HFFc6 (cell line): Measurements from ENCODE around the gene KSR2. TPM values are rescaled to one million over a fixed set of nuclear protein-coding genes. Genes with fewer than 3 reads are reported as not detected.
"Not testable (repeated sequence)": the region's sequence is repeated elsewhere in the genome, so short reads cannot be mapped to it uniquely, and the experiment has no call there.

Source experiments
- DNase-seq: peaks from one replicate; pipeline ENCODE4 v3.0.0-alpha.2; 2018
- H3K27ac Mint-ChIP-seq: 2 replicates; pipeline ENCODE4 v1.8.0; 2020; ENCODE audit warnings: mild to moderate bottlenecking, mixed read lengths
- H3K27me3 Mint-ChIP-seq: 2 replicates; pipeline ENCODE4 v1.8.0; 2021; ENCODE audit warnings: mild to moderate bottlenecking, moderate library complexity, mixed read lengths; ENCODE audit not compliant: insufficient read depth
- H3K36me3 Mint-ChIP-seq: 2 replicates; pipeline ENCODE4 v1.8.0; 2021; ENCODE audit warnings: low read depth, mixed read lengths
- H3K4me1 Mint-ChIP-seq: 2 replicates; pipeline ENCODE4 v1.8.0; 2020; ENCODE audit warnings: low read depth, mixed read lengths
- H3K4me3 Mint-ChIP-seq: 2 replicates; pipeline ENCODE4 v1.8.0; 2020; ENCODE audit warnings: mild to moderate bottlenecking, moderate library complexity, mixed read lengths
- H3K9me3 Mint-ChIP-seq: 2 replicates; pipeline ENCODE4 v1.8.0; 2020; ENCODE audit warnings: mild to moderate bottlenecking, mixed read lengths
- total RNA-seq, 6 experiments: library from RNA; stranded (reverse); fragmentation: NEBNext Ultra II Directional; extraction: Animal tissue kit (Norgen Biotek cat#: 25700); gene quantifications; 2 replicates in 1 of 6; 3 replicates in 5 of 6; pipeline ENCODE4 v1.2.3, GENCODE V29; 2021
- TF ChIP-seq, protein P1 (sequence below): fragments of 200-600 bp; sonication (generic); IDR thresholded peaks from 2 replicates; pipeline ENCODE4 v1.5.0; 2021; ENCODE audit warnings: antibody characterized with exemption, mild to moderate bottlenecking

Gene KSR2
- total RNA-seq, 6 experiments from 2014 or later: 0.09 to 0.22 (median 0.12) TPM; not detected in 2

DNA sequence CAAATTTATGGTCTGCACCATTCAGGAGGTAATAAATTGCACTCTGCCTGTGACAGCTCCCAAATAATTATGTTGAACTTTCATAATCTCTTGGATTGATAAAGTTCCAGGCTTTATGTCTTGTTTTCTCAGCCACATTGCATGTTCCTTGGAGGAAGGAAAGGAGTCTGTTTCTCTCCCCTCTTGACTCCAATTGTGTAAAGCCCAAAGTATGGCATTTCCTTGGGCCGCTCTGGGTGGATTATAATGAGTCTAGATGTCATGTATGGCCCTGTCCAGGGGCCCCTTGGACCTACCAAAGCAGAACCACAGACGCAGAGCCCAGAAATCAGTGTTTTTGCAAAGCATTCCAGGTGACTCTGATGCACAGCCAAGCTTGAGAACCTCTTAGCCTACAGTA lies 160.8 kb downstream of the KSR2 start:
- Mint-ChIP-seq H3K36me3 (no peaks in the 10 kb centered on the region), H3K4me1 (no peaks in the 10 kb centered on the region), H3K27ac (no peak overlapping the region), H3K4me3 (no peak overlapping the region), H3K27me3 (peaks cover 8% of the 10 kb centered on the region), H3K9me3 (peaks cover 8% of the 10 kb centered on the region; the same call in 1 of the 2 replicates)
- TF ChIP-seq, protein P1, sequence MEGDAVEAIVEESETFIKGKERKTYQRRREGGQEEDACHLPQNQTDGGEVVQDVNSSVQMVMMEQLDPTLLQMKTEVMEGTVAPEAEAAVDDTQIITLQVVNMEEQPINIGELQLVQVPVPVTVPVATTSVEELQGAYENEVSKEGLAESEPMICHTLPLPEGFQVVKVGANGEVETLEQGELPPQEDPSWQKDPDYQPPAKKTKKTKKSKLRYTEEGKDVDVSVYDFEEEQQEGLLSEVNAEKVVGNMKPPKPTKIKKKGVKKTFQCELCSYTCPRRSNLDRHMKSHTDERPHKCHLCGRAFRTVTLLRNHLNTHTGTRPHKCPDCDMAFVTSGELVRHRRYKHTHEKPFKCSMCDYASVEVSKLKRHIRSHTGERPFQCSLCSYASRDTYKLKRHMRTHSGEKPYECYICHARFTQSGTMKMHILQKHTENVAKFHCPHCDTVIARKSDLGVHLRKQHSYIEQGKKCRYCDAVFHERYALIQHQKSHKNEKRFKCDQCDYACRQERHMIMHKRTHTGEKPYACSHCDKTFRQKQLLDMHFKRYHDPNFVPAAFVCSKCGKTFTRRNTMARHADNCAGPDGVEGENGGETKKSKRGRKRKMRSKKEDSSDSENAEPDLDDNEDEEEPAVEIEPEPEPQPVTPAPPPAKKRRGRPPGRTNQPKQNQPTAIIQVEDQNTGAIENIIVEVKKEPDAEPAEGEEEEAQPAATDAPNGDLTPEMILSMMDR: no peak
- no peak for DNase-seq

DNA sequence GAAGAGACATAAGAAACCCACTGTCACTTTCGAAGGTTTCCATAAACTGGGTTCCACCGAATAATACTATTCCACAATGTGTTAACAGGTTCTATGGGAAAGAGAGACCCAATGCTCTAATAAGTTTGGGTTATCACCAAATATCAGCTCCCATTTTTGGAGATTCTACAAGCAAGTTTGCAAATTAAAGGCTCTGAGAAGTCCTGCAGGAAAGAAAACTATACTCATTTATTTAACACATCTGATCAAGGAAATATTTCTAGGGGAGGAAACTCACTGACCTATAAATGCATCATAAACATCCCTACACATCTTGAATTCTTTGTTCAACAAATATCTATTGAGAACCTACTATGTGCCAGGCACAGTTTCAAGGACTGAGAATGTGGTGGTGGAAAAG lies 161.4 kb downstream of the KSR2 start:
- no peak overlapping the region for H3K4me3 Mint-ChIP-seq
- H3K36me3 Mint-ChIP-seq: no peaks in the 10 kb centered on the region

DNA sequence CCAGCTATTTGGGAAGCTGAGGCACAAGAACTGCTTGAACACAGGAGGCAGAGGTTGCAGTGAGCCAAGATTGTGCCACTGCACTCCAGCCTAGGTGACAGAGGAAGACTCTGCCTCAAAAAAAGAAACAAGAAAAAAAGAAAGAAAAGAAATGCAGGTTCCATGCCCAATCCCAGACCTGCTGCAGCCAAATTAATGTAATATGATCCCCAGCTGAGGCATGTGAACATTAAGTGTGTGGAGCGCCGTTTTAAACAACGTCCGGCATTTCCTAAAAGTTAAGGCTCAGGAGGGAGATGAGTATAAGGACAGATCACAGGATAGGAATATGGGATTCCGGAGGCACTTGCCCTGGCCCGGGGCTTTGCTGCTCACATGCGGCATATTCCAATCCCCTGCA lies 162.9 kb downstream of the KSR2 start:
- no peaks in the 10 kb centered on the region for H3K4me1 Mint-ChIP-seq
- H3K27ac Mint-ChIP-seq: no peak overlapping the region
- no peaks in the 10 kb centered on the region for H3K36me3 Mint-ChIP-seq
- peaks cover 8% of the 10 kb centered on the region; the same call in 1 of the 2 replicates for H3K9me3 Mint-ChIP-seq
- TF ChIP-seq, protein P1: no peak
- H3K4me3 Mint-ChIP-seq: no peak overlapping the region
- no peak for DNase-seq
- H3K27me3 Mint-ChIP-seq: peaks cover 6% of the 10 kb centered on the region

More for the DNA sequence above, 161.4 kb downstream of the KSR2 start:
- TF ChIP-seq, protein P1: no peak
- Mint-ChIP-seq H3K27me3 (peaks cover 8% of the 10 kb centered on the region), H3K9me3 (peaks cover 8% of the 10 kb centered on the region; the same call in 1 of the 2 replicates), H3K4me1 (no peaks in the 10 kb centered on the region), H3K27ac (no peak overlapping the region)
- no peak for DNase-seq

DNA sequence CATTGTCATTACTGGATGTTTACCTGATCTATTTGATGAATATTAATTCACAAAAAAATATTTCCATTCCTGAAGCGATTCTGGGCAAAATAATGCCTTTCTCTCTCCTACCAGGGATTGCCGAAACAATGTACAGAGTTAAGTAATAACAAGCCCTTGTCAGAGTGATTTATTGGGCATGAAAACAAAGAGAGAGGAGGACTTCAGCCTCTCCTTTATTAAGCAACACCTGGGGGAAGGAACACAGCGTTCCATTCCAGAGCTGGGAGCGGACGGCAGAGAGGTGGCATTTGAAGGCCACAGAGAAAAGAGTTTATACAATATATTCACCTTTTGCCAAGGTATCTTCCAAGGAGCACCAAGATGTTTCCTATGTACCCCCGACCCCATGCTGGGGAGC lies 165.8 kb downstream of the KSR2 start:
- Mint-ChIP-seq H3K4me1 (no peaks in the 10 kb centered on the region), H3K27ac (no peak overlapping the region), H3K27me3 (peaks cover 4% of the 10 kb centered on the region), H3K9me3 (peaks cover 4% of the 10 kb centered on the region; the same call in 1 of the 2 replicates), H3K4me3 (no peak overlapping the region), H3K36me3 (no peaks in the 10 kb centered on the region)
- DNase-seq: no peak
- TF ChIP-seq, protein P1: no peak

DNA sequence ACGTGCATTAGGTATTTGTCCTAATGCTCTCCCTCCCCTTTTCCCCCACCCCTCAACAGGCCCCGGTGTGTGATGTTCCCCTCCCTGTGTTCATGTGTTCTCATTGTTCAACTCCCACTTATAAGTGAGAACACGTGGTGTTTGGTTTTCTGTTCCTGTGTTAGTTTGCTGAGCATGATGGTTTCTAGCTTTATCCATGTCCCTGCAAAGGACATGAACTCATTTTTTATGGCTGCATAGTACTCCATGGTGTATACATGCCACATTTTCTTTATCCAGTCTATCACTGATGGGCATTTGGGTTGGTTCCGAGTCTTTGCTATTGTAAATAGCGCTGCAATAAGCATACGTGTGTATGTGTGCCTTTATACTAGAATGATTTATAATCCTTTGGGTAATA lies 168.1 kb downstream of the KSR2 start:
- H3K27ac Mint-ChIP-seq, DNase-seq, H3K36me3 Mint-ChIP-seq, H3K4me1 Mint-ChIP-seq, H3K9me3 Mint-ChIP-seq, H3K27me3 Mint-ChIP-seq, H3K4me3 Mint-ChIP-seq: not testable (repeated sequence)

DNA sequence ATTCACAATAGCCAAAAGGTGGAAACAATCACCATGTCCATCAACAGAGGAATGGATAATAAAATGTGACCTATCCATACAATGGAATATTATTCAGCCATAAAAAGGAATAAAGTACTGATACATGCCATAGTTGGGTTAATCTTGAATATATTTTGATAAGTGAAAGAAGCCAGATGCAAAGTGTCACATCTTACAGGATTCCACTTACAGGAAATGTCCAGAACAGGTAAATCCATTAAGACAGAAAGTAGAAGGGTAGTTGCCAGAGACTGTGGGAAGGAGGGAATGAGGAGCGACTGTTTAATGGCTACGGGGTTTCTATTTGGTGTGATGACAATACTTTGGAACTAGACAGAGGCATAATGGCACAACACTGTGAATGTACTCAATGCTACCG lies 171.6 kb downstream of the KSR2 start:
- Mint-ChIP-seq H3K4me1 (no peaks in the 10 kb centered on the region), H3K27ac (no peak overlapping the region), H3K27me3 (no peaks in the 10 kb centered on the region; the same call in 1 of the 2 replicates), H3K4me3 (no peak overlapping the region), H3K9me3 (peaks cover 10% of the 10 kb centered on the region; the same call in 1 of the 2 replicates), H3K36me3 (no peaks in the 10 kb centered on the region)
- TF ChIP-seq, protein P1: no peak
- no peak for DNase-seq
